ENCODE measurements around the gene DCC. TPM values are rescaled to one million over a fixed set of nuclear protein-coding genes. Genes with fewer than 3 reads are reported as not detected.

Gene DCC
- total RNA-seq, 6 experiments from 2014 or later: not detected

DNA sequence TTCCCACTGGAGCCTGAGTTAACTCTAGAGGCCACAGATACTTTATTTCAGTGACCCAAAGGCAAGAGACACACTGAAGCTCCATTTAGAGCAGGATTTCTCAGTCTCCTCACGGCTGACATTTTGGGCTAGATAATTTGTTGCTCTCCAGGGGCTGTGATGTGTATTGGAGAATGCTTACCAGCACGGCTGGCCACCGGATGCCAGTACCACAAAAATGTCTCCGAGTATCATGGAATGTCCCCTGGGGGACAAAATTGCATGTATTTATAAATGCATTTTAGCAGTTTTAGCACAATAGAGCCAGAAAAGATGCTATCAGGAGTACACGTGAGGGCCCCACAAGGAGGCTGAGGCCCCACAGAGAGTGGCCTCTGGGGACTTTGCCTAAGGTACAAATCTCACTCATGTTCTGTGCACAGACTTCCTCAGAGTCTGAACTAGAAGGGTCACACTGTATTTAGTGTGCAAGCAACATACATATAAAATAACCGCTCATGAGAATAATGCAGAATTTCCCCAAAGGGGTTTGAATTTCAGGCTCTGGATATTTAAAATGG lies 20.5 kb upstream of the DCC start:
- H3K27ac Mint-ChIP-seq: no peak overlapping the region
- no peak for DNase-seq
- no peaks in the 10 kb centered on the region for H3K36me3 Mint-ChIP-seq (ENCODE audit: low read depth)
- peaks cover 40% of the 10 kb centered on the region for H3K9me3 Mint-ChIP-seq
- H3K27me3 Mint-ChIP-seq (ENCODE audit: insufficient read depth): no peaks in the 10 kb centered on the region
- no peaks in the 10 kb centered on the region for H3K4me1 Mint-ChIP-seq (ENCODE audit: low read depth)
- no peak overlapping the region for H3K4me3 Mint-ChIP-seq
- TF ChIP-seq, protein P1, sequence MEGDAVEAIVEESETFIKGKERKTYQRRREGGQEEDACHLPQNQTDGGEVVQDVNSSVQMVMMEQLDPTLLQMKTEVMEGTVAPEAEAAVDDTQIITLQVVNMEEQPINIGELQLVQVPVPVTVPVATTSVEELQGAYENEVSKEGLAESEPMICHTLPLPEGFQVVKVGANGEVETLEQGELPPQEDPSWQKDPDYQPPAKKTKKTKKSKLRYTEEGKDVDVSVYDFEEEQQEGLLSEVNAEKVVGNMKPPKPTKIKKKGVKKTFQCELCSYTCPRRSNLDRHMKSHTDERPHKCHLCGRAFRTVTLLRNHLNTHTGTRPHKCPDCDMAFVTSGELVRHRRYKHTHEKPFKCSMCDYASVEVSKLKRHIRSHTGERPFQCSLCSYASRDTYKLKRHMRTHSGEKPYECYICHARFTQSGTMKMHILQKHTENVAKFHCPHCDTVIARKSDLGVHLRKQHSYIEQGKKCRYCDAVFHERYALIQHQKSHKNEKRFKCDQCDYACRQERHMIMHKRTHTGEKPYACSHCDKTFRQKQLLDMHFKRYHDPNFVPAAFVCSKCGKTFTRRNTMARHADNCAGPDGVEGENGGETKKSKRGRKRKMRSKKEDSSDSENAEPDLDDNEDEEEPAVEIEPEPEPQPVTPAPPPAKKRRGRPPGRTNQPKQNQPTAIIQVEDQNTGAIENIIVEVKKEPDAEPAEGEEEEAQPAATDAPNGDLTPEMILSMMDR (IDR thresholded peaks at IDR 0.05): no peak

DNA sequence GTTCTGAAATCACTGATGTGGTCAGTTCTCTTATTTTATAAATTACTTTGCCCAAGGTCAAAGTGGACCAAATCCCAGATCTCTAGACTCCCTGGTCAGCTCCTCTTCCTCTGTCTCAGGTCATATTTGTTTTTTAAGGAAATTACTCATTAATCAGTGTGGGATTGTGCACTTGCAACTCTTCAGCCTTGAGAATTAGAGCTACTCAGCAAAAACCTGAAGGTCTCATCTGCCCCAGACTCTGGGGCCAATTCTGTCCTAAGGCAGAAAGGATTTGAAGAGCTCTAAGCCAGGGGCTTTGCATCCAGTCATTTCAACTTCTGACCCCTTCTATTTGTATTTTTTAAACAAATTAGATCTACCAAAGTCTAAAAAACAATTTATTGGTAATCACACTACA lies 17.7 kb upstream of the DCC start:
- DNase-seq: no peak
- Mint-ChIP-seq H3K4me3 (no peak overlapping the region), H3K9me3 (peaks cover 43% of the 10 kb centered on the region), H3K27ac (no peak overlapping the region), H3K4me1 (ENCODE audit: low read depth) (no peaks in the 10 kb centered on the region), H3K27me3 (ENCODE audit: insufficient read depth) (no peaks in the 10 kb centered on the region), H3K36me3 (ENCODE audit: low read depth) (no peaks in the 10 kb centered on the region)
- TF ChIP-seq, protein P1 (IDR thresholded peaks at IDR 0.05): no peak

DNA sequence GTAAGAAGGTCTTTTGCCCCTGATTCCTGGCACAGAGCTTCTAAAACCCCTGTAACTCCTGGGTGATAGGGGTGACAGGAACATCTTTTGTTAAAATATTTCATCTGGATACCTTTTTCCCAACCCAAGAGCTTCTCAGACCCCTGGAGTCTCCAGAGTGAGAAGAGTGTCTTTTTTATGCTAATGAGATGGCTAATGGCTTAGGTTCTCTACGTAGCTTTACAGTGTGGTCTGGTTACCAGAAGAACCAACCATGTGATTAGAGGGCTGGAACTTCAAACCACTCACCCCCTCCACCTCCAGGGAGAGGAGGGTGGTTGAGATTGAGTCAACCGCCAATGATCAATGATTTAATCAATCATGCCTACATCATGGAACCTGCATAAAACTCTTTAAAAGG lies 16.2 kb upstream of the DCC start:
- H3K27me3 Mint-ChIP-seq (ENCODE audit: insufficient read depth): no peaks in the 10 kb centered on the region
- no peak overlapping the region for H3K27ac Mint-ChIP-seq
- H3K4me1 Mint-ChIP-seq (ENCODE audit: low read depth): no peaks in the 10 kb centered on the region
- peaks cover 57% of the 10 kb centered on the region for H3K9me3 Mint-ChIP-seq
- no peak overlapping the region for H3K4me3 Mint-ChIP-seq
- TF ChIP-seq, protein P1 (IDR thresholded peaks at IDR 0.05): no peak
- 0 out of 2 replicates have a peak, but pooled peaks cover 5% of the 10 kb centered on the region for H3K36me3 Mint-ChIP-seq (ENCODE audit: low read depth)
- no peak for DNase-seq

GRCh38 chr18:52325997-52326396 lies 14.0 kb upstream of the DCC start:
- TF ChIP-seq, protein P1 (IDR thresholded peaks at IDR 0.05): no peak
- no peaks in the 10 kb centered on the region for H3K4me1 Mint-ChIP-seq (ENCODE audit: low read depth)
- H3K36me3 Mint-ChIP-seq (ENCODE audit: low read depth): 0 out of 2 replicates have a peak, but pooled peaks cover 5% of the 10 kb centered on the region
- no peak for DNase-seq
- H3K9me3 Mint-ChIP-seq: peaks cover 53% of the 10 kb centered on the region
- no peak overlapping the region for H3K4me3 Mint-ChIP-seq
- H3K27me3 Mint-ChIP-seq (ENCODE audit: insufficient read depth): no peaks in the 10 kb centered on the region
- H3K27ac Mint-ChIP-seq: no peak overlapping the region

DNA sequence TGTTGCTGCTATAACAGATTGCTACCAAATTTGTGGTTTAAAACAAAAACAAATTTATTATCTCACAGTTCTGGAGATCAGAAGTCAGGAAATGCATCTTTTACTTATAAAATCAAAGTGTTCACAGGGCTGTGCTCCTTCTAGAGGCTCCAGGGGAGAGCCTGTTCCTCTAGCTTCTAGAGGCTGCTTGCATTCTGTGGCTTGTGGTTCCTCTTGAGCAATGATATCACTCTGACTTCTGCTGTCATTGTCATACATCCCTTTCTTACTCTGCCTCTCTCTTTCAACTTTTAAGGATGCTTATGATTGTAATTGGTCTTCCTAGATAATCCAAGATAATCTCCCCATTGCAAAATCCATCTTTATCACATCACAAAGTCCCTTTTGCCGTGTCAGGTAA lies 6.1 kb upstream of the DCC start:
- 0 out of 2 replicates have a peak, but pooled peaks cover 2% of the 10 kb centered on the region for H3K27me3 Mint-ChIP-seq (ENCODE audit: insufficient read depth)
- no peak overlapping the region for H3K4me3 Mint-ChIP-seq
- peaks cover 34% of the 10 kb centered on the region for H3K9me3 Mint-ChIP-seq
- H3K27ac Mint-ChIP-seq: no peak overlapping the region
- no peak for DNase-seq
- no peaks in the 10 kb centered on the region for H3K4me1 Mint-ChIP-seq (ENCODE audit: low read depth)
- no peaks in the 10 kb centered on the region for H3K36me3 Mint-ChIP-seq (ENCODE audit: low read depth)
- TF ChIP-seq, protein P1 (IDR thresholded peaks at IDR 0.05): no peak

Data from HFFc6 (cell line).